HG02973 (cell line): Measurements from ENCODE around the gene DCPS.
"Not testable (repeated sequence)": the region's sequence is repeated elsewhere in the genome, so short reads cannot be mapped to it uniquely, and the experiment has no call there.

Experiments used
- ATAC-seq: cut with Tn5 transposase; IDR thresholded peaks from one replicate; pipeline ENCODE4 v1.9.1; 2021; ENCODE audit warnings: moderate library complexity; ENCODE audit not compliant: unreplicated experiment

The DCPS gene

DNA sequence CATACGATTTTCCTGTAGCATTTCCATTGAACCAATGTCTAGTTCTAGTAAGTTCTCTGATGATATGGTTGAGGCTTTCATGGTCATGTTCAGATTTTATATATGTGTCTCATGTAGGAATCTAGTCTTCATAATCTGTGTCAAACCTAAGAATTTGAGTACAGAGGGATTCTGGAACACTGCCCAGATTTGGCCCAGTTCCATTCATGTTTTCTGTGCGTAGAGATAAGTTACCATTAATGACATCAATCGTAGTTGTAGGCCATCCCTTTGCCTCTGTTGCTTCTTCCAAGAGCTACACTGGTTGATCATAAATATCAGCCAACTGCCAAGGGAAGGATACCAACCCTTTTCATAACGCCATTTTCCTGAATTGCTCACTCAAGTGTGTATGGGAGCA is 74.9 kb downstream of the DCPS start:
- no peak for ATAC-seq

DNA sequence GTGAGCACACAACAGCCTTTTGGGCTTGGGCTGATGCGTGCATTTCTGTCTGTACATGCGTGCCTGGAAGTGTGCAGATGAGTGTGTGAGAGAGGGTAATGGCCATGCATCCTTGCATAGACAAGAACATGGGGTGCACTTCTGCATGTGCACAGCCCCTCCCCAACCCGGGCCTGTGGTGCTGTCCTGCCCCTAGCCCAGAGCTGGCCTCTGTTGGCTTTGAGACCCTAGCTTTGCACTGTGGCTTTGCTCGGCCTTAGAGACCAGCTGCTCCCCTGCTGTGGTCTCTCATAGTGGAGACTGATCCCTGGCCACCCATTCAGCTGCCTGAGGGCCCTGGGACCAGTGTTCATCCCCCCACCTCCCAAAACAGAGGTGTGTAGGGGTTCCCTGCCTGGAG is 77.0 kb downstream of the DCPS start:
- ATAC-seq, result no peak

DNA sequence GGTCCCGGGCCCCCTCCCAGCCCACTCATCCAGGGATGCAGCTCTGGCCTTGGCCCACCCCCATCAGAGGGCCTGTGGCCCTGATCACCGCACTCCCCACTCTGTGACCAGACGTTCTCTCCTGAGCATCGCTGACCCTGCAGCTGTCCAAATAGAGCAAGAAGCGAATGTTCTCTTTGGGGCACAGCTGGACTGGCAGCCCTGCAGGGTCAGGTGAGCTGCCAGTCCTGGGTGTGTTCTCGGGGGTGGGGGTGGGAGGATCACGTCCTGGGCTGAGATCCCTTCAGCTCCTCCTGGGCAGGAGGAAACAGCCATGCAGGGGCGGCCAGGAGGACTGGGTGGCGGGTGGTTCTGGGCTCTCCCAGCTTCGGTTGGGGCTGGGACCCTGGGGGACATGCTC is 78.1 kb downstream of the DCPS start:
- ATAC-seq, result not testable (repeated sequence)

GRCh38 chr11:126382641-126383040 is 78.8 kb downstream of the DCPS start:
- ATAC-seq, result not testable (repeated sequence)

DNA sequence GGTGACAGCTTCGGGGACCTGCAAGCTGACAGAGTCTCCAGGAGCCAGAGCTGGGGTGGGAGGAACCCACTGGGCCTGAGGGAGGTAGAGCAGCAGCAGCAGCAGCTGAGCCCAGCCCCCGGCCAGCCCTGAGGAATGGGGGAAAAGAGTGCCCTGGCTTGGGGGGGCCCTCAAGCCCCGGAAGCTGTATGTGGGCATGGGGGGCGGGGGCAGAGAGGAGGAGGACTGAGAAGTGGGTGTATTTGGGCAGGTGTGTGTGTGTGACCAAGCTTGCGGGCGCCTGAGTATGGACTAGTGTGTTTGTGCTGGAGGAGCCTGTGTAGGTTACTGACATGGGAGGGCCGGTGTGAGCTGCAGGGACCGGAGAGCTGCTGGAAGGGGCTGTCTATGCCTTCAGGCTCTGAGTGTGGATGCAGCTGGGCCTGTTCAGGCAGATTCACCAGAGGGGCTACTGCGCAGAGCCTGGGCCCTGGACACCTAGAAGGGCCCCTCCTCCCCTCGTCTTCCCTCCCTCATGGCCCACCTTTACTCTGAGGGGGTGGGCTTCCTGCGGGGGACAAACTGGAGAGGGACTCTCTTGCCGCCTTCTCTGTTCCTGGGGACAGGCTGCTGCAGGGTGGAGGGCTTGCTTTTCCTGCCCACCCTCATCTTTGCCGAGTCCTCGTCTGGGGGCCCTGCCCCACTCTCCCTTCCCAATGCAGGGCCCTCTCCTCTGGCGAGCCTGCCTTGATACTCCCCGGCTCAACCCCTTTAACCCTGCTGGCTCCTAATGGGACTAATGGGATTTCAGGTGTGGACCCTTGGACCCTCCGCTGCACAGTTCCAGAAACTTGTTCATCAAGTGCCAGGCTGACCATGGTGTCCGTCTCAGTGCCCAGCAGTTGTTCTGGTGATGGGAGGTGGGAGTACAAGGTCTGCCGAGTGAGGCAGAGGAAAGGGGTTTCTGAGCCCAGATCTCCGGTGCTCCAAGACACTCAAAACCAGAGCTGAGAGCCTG is 79.8 kb downstream of the DCPS start:
- no peak for ATAC-seq

GRCh38 chr11:126384449-126385070 is 80.7 kb downstream of the DCPS start:
- no peak for ATAC-seq

DNA sequence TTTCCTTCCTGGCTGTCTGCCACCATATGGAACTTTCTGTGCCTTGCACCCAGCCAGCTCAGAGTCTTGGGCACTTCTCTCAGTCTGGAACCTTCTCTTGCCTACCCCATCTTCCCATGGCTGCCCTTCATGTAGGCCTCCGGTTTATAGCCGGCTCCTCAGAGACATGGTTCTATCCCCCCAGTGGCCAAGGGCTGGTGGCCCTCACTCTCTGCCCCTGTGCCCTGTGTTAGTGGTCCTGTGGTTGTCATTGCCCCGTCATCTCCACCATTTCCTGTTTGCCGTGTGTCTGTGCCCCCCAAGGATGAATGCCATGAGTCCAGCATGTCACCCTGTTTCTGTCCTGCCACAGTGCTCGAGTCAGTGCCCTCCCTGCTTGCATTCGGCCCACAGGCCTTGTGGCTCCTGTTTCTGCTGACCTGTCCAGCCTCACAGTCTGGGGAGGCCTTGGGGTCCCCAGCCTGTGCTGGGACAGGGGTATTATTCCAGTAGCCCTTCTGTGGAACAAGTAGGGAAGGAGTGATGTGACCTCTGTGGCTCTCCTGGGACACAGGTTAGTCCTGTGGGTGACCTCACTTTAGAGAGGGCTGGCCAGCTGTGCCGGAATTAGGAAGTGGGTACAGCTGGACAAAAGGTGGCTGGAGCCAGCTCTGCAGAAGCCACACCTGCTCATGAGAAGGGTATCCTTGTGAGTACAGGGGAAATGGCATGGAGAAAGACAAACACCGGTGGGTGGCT is 82.3 kb downstream of the DCPS start:
- ATAC-seq, result no peak

- ATAC-seq, result not testable (repeated sequence)
These were observed 82.8 kb downstream of the DCPS start for GRCh38 chr11:126386729-126387071.

DNA sequence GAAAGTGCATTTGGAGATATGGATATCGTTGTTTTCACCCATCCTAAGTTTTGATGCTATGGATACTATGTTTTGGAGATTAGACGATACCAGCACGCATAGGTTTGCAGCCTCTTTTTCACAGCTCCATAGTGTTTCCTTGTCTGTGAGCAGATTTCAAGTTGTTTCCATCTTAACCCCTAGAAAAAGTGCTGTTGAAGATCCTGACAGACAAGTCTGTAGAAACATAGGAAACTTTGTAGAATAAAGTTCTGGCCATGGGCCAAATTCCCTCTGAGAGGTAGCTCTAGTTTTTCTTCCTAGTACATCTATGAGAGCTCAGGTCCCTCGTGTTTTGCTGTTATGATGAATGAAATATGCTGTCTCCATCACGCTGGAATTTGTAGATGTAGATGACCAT is 84.0 kb downstream of the DCPS start:
- no peak for ATAC-seq

- ATAC-seq, result no peak
These were observed 86.5 kb downstream of the DCPS start for GRCh38 chr11:126390272-126390867.

DNA sequence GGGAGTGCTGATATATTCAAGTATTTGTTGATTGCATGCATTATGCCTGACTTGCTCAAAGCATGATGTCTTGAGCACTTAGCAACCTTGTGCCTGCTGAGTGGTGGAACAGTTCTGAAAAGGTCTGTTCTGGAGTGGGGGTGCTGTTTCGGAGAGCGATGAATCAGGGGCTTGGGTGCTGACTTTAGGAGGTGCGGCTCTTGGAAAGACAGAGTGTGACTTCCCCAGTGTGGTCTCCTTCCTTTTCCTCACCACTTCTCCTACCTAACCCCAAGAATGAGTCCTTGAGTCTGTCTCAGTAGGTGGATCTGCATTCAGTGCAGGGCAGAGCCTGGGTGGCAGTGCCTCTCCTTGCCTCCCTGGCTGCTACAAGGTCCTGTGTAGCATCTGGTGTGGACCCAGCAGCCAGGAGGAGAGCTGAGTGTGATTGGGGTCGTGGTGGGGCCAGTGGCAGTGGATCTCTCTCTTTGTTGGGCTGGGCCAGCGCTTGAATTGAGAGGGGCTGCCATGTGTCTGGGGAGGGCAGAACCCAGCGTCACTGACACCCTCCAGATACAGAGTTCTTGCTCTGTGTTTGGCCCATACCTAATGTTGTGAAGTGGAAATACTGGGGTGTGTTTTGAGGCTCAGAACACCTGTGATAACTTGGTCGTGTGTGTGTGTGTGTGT is 87.6 kb downstream of the DCPS start:
- no peak for ATAC-seq

GRCh38 chr11:126391970-126392632 is 88.2 kb downstream of the DCPS start:
- peak; percentile 52 for ATAC-seq

- peak; percentile 14 for ATAC-seq
These were observed 88.8 kb downstream of the DCPS start for GRCh38 chr11:126392633-126393013.

DNA sequence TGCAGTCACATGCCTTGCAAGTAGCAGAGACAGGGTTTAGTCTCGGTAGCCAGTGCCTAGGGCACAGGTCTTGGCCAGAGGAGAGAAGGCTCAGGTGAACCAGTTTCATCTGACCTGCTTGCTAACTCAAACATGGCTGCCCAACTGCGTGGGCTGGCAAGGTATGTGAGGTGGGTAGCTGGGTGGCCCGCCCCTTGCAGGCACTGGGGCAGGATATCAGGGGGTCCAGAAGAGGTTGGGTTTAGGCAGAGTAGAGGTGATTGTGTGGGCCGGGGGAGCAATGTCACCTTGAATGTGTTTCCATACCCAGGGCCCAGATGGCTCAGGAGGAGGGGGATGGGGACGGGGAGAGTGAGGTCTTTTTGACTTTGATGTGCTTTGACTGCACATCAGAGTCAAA is 89.3 kb downstream of the DCPS start:
- no peak for ATAC-seq

DNA sequence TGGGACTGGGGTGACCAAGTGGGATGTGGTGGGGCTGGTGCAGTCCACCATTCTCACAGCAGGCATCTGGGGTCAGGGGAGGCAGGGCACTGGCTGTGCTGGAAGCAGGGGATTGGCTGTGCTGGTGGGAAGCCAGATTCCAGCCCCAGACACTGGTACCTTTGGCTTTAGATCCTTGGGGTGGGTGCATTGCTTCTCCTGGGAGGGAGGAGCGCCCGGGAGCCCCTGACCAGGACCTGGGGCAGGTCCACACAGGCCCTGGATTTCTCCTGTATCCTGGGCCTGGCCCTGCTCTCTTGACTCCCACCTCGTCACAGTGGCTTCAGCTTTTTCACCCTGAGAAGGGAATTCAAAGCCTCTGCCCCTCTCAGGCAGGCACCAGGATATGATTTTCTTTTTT is 90.2 kb downstream of the DCPS start:
- no peak for ATAC-seq

DNA sequence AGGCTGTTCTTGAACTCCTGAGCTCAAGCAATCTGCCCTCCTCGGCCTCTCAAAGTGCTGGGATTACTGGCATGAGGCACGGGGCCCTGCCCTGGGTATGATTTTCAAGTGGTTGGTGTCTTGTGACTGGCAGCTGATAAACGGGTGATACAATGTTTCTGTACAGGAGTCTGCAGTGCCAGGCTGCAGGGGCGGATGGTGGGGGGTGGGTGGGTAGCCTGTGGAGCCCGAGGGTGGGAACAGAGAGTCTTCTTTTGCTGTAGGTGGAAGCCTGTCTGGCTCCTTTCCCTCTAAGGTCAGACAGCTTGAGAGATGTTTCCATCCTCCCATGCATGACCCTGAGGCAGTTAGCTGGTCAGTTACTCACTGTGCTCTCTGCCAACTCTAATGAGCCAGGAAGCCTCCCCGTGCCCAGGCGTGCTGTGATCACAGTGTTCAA is 90.8 kb downstream of the DCPS start:
- ATAC-seq, result not testable (repeated sequence)
